ENCODE measurements around the gene FOXN1. TPM values are rescaled to one million over a fixed set of nuclear protein-coding genes. Genes with fewer than 3 reads are reported as not detected.

Gene FOXN1
- total and polyA plus RNA-seq, 10 of the 15 experiments (the other 5 are each of a cell fraction or from before 2014, with no cell fraction given): not detected

- intact Hi-C loops (cut with micrococcal nuclease; ENCODE audit: unreplicated experiment) (no loop called here), in situ Hi-C loops (cut with MboI) (no loop called here)
- ATAC-seq: no peak
- H3K9me3 ChIP-seq (replicated peaks; ENCODE audit: control insufficient read depth, insufficient read depth, low read length): no peaks in the 10 kb centered on the region
- no peak for DNase-seq (ENCODE audit: low read depth, low spot score)
- H3K9ac ChIP-seq (ENCODE audit: control insufficient read depth, insufficient read depth, low read length): no peak overlapping the region
- CTCF ChIA-PET: no interaction called here
- 0 out of 2 replicates have a peak, but pooled peaks cover 3% of the 10 kb centered on the region for H4K20me1 ChIP-seq (ENCODE audit: control insufficient read depth, insufficient read depth)
- H3K79me2 ChIP-seq (ENCODE audit: control insufficient read depth, insufficient read depth, low read length): no peaks in the 10 kb centered on the region
- BruUV-seq (replicated peaks): no TSS peak
- no peak overlapping the region for H3K27ac ChIP-seq (ENCODE audit: control insufficient read depth, insufficient read depth)
- no peaks in the 10 kb centered on the region for H3K36me3 ChIP-seq (ENCODE audit: control insufficient read depth in 2 of 2, insufficient read depth in 2 of 2, low read length in 1 of 2)
- no peak for FAIRE-seq
- no peak overlapping the region for H3K4me2 ChIP-seq (ENCODE audit: control insufficient read depth, insufficient read depth)
- TF ChIP-seq NR2F1 (conservative IDR thresholded peaks at IDR 0.05) (no peak), ETV6 (conservative IDR thresholded peaks at IDR 0.05 in 1 of 2, IDR thresholded peaks at IDR 0.05 in 1 of 2; ENCODE audit: borderline replicate concordance in 1 of 2, low read depth in 1 of 2) (no peak), IRF3 (IDR thresholded peaks at IDR 0.05) (no peak), RBBP5 (conservative IDR thresholded peaks at IDR 0.05) (no peak), KLF5 (IDR thresholded peaks at IDR 0.05; ENCODE audit: partially characterized antibody) (no peak), SIX5 (IDR thresholded peaks at IDR 0.05; ENCODE audit: low read depth, low read length, severe bottlenecking) (no peak), CTCF (IDR thresholded peaks at IDR 0.05 in 2 of 3, conservative IDR thresholded peaks at IDR 0.05 in 1 of 3; ENCODE audit: control insufficient read depth in 2 of 3, extremely low read depth in 1 of 3, insufficient read depth in 1 of 3, low read depth in 3 of 3, low read length in 3 of 3) (no peak), CHD4 (IDR thresholded peaks at IDR 0.05) (no peak), TCF7 (IDR thresholded peaks at IDR 0.05; ENCODE audit: borderline replicate concordance) (no peak), RFX5 (IDR thresholded peaks at IDR 0.05; ENCODE audit: low read depth, low read length) (no peak), NR2C1 (IDR thresholded peaks at IDR 0.05) (no peak), REST (IDR thresholded peaks at IDR 0.05; ENCODE audit: low read depth, low read length) (no peak), E4F1 (IDR thresholded peaks at IDR 0.05; ENCODE audit: borderline replicate concordance, partially characterized antibody) (no peak)
- no peaks in the 10 kb centered on the region for H3K27me3 ChIP-seq (replicated peaks in 1 of 2; ENCODE audit: control insufficient read depth in 2 of 2, insufficient read depth in 2 of 2, low read length in 1 of 2)
- RAD21 ChIA-PET (ENCODE audit: unreplicated experiment): no interaction called here
- no peak overlapping the region for H3K4me3 ChIP-seq
- POLR2A ChIA-PET: no interaction called here
- H2AFZ ChIP-seq (ENCODE audit: control insufficient read depth, low read depth, low read length): no peak overlapping the region
- 69% methylated on average over 9 of the region's 9 CpGs for WGBS (ENCODE audit: insufficient coverage, insufficient replicate concordance, low lambda C conversion rate, missing lambda C conversion rate)
- SMC1A ChIA-PET (ENCODE audit: uncharacterized antibody, unreplicated experiment): no interaction called here
- peaks cover 29% of the 10 kb centered on the region for H3K4me1 ChIP-seq (ENCODE audit: control insufficient read depth, insufficient read depth, low read length)
Measured at GRCh38 chr17:28466001-28466400, 40.1 kb upstream of the FOXN1 start.

All from GM12878 (cell line).